SK-N-SH (cell line): ENCODE data around the gene PTGR3. TPM values are rescaled to one million over a fixed set of nuclear protein-coding genes. Genes with fewer than 3 reads are reported as not detected.

Source experiments
- CTCF ChIA-PET: fragments of 300-600, 350-600 bp; formaldehyde crosslinking; extraction: SDS; loops from one replicate; lab custom pipeline; 2021; lab: Yijun Ruan, JAX
- POLR2A ChIA-PET: fragments of 350-600 bp; sonication (Branson Sonifier 250); formaldehyde crosslinking; extraction: SDS; loops from one replicate; lab custom pipeline; 2020; ENCODE audit warnings: antibody characterized with exemption, inconsistent platforms; lab: Yijun Ruan, JAX
- DNase-seq: peaks from one replicate; pipeline ENCODE4 v3.0.0; 2012
- H2AFZ ChIP-seq: fragments of 200-600 bp; sonication (generic); 2 replicates; pipeline ENCODE4 v1.8.1; 2016; ENCODE audit warnings: antibody characterized with exemption, mild to moderate bottlenecking, low read depth
- H3F3A ChIP-seq: fragments of 200-600 bp; sonication (generic); replicated peaks from 2 replicates; pipeline ENCODE3; 2016; ENCODE audit warnings: antibody characterized with exemption, mild to moderate bottlenecking; ENCODE audit not compliant: insufficient read depth
- H3K27ac ChIP-seq, 2 experiments: fragments of 200-500 bp in 1 of 2; fragments of 200-600 bp in 1 of 2; sonication (Bioruptor generic) in 1 of 2; sonication (generic), shearing (Covaris generic) in 1 of 2; 2 replicates each; pipeline versions ENCODE4 v1.5.1 to v1.6.1; 2014 to 2016; ENCODE audit warnings: low read depth in 2 of 2, inconsistent platforms in 1 of 2, low read length in 1 of 2, mild to moderate bottlenecking in 1 of 2, mixed read lengths in 1 of 2
- H3K27me3 ChIP-seq: fragments of 200-600 bp; sonication (generic), shearing (Covaris generic); 2 replicates; pipeline ENCODE4 v1.6.1; 2016; ENCODE audit warnings: mixed run types; ENCODE audit not compliant: insufficient read depth
- H3K36me3 ChIP-seq, 2 experiments: fragments of 200-500 bp in 1 of 2; fragments of 200-600 bp in 1 of 2; sonication (Bioruptor generic) in 1 of 2; sonication (generic) in 1 of 2; replicated peaks in 1 of 2; 2 replicates each; pipeline versions ENCODE3 to v1.5.1; 2014 to 2016; ENCODE audit warnings: low read length in 1 of 2, mild to moderate bottlenecking in 1 of 2; ENCODE audit not compliant: insufficient read depth in 2 of 2, control insufficient read depth in 1 of 2
- H3K4me1 ChIP-seq, 2 experiments: fragments of 200-500 bp in 1 of 2; fragments of 200-600 bp in 1 of 2; sonication (Bioruptor generic) in 1 of 2; sonication (generic), shearing (Covaris generic) in 1 of 2; 2 replicates each; pipeline versions ENCODE4 v1.5.1 to v1.6.1; 2014 to 2016; ENCODE audit warnings: low read depth in 1 of 2, low read length in 1 of 2, mixed run types in 1 of 2; ENCODE audit not compliant: insufficient read depth in 2 of 2, control insufficient read depth in 1 of 2
- H3K4me2 ChIP-seq: fragments of 200-600 bp; sonication (generic), shearing (Covaris generic); 2 replicates; pipeline ENCODE4 v1.6.1; 2017; ENCODE audit warnings: mixed run types
- H3K4me3 ChIP-seq, 2 experiments: fragments of 200-500 bp in 1 of 2; fragments of 200-600 bp in 1 of 2; sonication (Bioruptor generic) in 1 of 2; sonication (generic), shearing (Covaris generic) in 1 of 2; 2 replicates each; pipeline versions ENCODE4 v1.5.1 to v1.8.1; 2014 to 2016; ENCODE audit warnings: low read depth in 2 of 2, inconsistent platforms in 1 of 2, low read length in 1 of 2, mild to moderate bottlenecking in 1 of 2, mixed read lengths in 1 of 2, moderate library complexity in 1 of 2
- H3K79me2 ChIP-seq: fragments of 200-600 bp; sonication (generic); 2 replicates; pipeline ENCODE4 v1.8.1; 2017; ENCODE audit warnings: mild to moderate bottlenecking; ENCODE audit not compliant: insufficient read depth
- H3K9ac ChIP-seq: fragments of 200-600 bp; sonication (generic); 2 replicates; pipeline ENCODE4 v1.6.1; 2017; ENCODE audit warnings: mixed run types
- H3K9me2 ChIP-seq: fragments of 200-600 bp; sonication (generic); 2 replicates; pipeline ENCODE4 v1.6.1; 2017; ENCODE audit warnings: mixed run types
- H3K9me3 ChIP-seq: fragments of 200-600 bp; sonication (generic); 2 replicates; pipeline ENCODE4 v1.6.1; 2017; ENCODE audit warnings: mixed run types, mild to moderate bottlenecking, moderate library complexity
- H4K20me1 ChIP-seq: fragments of 200-600 bp; sonication (generic); 2 replicates; pipeline ENCODE4 v1.6.1; 2017; ENCODE audit warnings: mild to moderate bottlenecking, mixed run types; ENCODE audit not compliant: insufficient read depth
- CTCF ChIP-seq: fragments of 200-600 bp; sonication (generic); IDR thresholded peaks from 2 replicates; pipeline ENCODE4 v1.6.1; 2017; ENCODE audit warnings: antibody characterized with exemption, mild to moderate bottlenecking, moderate library complexity
- EZH2phosphoT487 ChIP-seq: fragments of 200-600 bp; sonication (generic); IDR thresholded peaks from 2 replicates; pipeline ENCODE4 v1.6.1; 2017; ENCODE audit warnings: low read depth, mixed run types, mild to moderate bottlenecking, antibody characterized with exemption, moderate library complexity, borderline replicate concordance
- FOXM1 ChIP-seq: IDR thresholded peaks from 2 replicates; pipeline ENCODE4 v1.4.0; 2012; ENCODE audit warnings: low read depth, mild to moderate bottlenecking
- GATA2 ChIP-seq: sonication (generic); formaldehyde crosslinking; IDR thresholded peaks from 2 replicates; pipeline ENCODE4 v1.5.0; 2020; ENCODE audit warnings: mild to moderate bottlenecking, missing genetic modification reagents
- JUND ChIP-seq: IDR thresholded peaks from 2 replicates; pipeline ENCODE4 v1.4.0; 2012
- MEF2A ChIP-seq: IDR thresholded peaks from 2 replicates; pipeline ENCODE4 v1.4.0; 2012; ENCODE audit warnings: low read depth, borderline replicate concordance
- POLR2AphosphoS5 ChIP-seq: IDR thresholded peaks from 2 replicates; pipeline ENCODE4 v1.6.1; 2012; ENCODE audit warnings: low read depth, low read length
- RAD21 ChIP-seq: IDR thresholded peaks from 2 replicates; pipeline ENCODE4 v1.6.1; 2012; ENCODE audit warnings: mild to moderate bottlenecking, low read length
- RCOR1 ChIP-seq: fragments of 150-350 bp; IDR thresholded peaks from 2 replicates; pipeline ENCODE4 v1.6.1; 2017; ENCODE audit warnings: antibody characterized with exemption, low read length
- RXRA ChIP-seq: IDR thresholded peaks from 2 replicates; pipeline ENCODE4 v1.4.0; 2012; ENCODE audit warnings: low read depth, mild to moderate bottlenecking, borderline replicate concordance
- SIN3A ChIP-seq: IDR thresholded peaks from 2 replicates; pipeline ENCODE4 v1.6.1; 2012; ENCODE audit warnings: low read depth, mild to moderate bottlenecking, low read length, moderate library complexity, borderline replicate concordance
- SMC3 ChIP-seq: IDR thresholded peaks from 2 replicates; pipeline ENCODE4 v1.6.1; 2012; ENCODE audit warnings: low read depth, low read length, improper control_type of control experiment
- TAF1 ChIP-seq: IDR thresholded peaks from 2 replicates; pipeline ENCODE4 v1.6.1; 2012; ENCODE audit warnings: low read depth, mild to moderate bottlenecking, low read length, moderate library complexity, borderline replicate concordance
- TCF12 ChIP-seq: IDR thresholded peaks from 2 replicates; pipeline ENCODE4 v1.4.0; 2012
- WGBS: methylation state at CpG from one replicate; pipeline ENCODE4 v1.1.6; 2017; ENCODE audit warnings: low lambda C conversion rate; 5-methylcytosine and 5-hydroxymethylcytosine counted together
- polyA plus RNA-seq, 3 experiments: library from polyadenylated mRNA; depleted of rRNA; stranded (reverse); fragments of >200 nt; gene quantifications; 2 replicates each; pipeline ENCODE4 v1.2.3, GENCODE V29; 2012
- TF ChIP-seq, protein P1 (sequence below): fragments of 150-350 bp; IDR thresholded peaks from 2 replicates; pipeline ENCODE4 v1.6.1; 2017; ENCODE audit warnings: antibody characterized with exemption, low read length, low read depth, borderline replicate concordance
- TF ChIP-seq, protein P2 (sequence below): IDR thresholded peaks from 2 replicates; pipeline ENCODE4 v1.4.0; 2012; ENCODE audit warnings: low read depth
- TF ChIP-seq, protein P3 (sequence below): IDR thresholded peaks from 2 replicates; pipeline ENCODE4 v1.6.1; 2012; ENCODE audit warnings: mild to moderate bottlenecking, low read depth, low read length, moderate library complexity

The PTGR3 gene
- polyA plus RNA-seq, 1 of the 3 experiments (the other 2 are of a cell fraction): 20.7 TPM

DNA sequence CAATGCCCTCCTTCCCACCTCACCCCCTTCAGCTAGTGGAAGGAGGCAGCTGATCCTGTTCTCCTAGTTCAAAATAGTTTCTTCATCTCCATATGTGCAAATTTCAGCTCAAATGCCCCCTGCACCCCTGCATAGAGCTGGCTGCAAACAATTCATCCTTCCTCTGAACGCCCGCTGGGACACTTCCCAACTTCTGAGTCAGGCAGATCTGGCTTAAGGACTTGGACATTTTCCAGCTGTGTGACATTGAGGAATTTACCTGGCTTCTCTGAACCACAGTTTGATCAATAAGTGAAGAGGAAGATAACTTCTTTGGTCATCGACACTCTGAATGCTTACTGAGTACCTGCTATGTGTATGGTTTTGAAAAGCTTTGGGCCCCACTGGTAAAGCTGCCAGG, 23.5 kb downstream of the PTGR3 start:
- Histone ChIP-seq H3K9me3 (no peaks in the 10 kb centered on the region), H2AFZ (no peak overlapping the region), H3F3A (no peaks in the 10 kb centered on the region), H3K9me2 (no peaks in the 10 kb centered on the region), H3K4me2 (no peak overlapping the region), H4K20me1 (no peaks in the 10 kb centered on the region), H3K36me3 (no peaks in the 10 kb centered on the region), H3K4me1 (peaks cover 0 to 5% of the 10 kb centered on the region in 2 experiments; a peak in 1 of 4 replicates), H3K27ac (no peak overlapping the region), H3K9ac (no peak overlapping the region), H3K27me3 (no peaks in the 10 kb centered on the region), H3K79me2 (no peaks in the 10 kb centered on the region), H3K4me3 (no peak overlapping the region)
- DNase-seq: no peak
- ChIA-PET POLR2A (no interaction called here), CTCF (no interaction called here)
- TF ChIP-seq, protein P1, sequence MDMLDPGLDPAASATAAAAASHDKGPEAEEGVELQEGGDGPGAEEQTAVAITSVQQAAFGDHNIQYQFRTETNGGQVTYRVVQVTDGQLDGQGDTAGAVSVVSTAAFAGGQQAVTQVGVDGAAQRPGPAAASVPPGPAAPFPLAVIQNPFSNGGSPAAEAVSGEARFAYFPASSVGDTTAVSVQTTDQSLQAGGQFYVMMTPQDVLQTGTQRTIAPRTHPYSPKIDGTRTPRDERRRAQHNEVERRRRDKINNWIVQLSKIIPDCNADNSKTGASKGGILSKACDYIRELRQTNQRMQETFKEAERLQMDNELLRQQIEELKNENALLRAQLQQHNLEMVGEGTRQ: no peak
- TF ChIP-seq FOXM1: no peak
- TF ChIP-seq RXRA: no peak
- no peak for TF ChIP-seq JUND
- TF ChIP-seq EZH2phosphoT487: no peak
- TF ChIP-seq, protein P2, sequence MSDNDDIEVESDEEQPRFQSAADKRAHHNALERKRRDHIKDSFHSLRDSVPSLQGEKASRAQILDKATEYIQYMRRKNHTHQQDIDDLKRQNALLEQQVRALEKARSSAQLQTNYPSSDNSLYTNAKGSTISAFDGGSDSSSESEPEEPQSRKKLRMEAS: no peak
- TF ChIP-seq SIN3A: no peak
- no peak for TF ChIP-seq CTCF
- TF ChIP-seq MEF2A: no peak
- TF ChIP-seq, protein P3, sequence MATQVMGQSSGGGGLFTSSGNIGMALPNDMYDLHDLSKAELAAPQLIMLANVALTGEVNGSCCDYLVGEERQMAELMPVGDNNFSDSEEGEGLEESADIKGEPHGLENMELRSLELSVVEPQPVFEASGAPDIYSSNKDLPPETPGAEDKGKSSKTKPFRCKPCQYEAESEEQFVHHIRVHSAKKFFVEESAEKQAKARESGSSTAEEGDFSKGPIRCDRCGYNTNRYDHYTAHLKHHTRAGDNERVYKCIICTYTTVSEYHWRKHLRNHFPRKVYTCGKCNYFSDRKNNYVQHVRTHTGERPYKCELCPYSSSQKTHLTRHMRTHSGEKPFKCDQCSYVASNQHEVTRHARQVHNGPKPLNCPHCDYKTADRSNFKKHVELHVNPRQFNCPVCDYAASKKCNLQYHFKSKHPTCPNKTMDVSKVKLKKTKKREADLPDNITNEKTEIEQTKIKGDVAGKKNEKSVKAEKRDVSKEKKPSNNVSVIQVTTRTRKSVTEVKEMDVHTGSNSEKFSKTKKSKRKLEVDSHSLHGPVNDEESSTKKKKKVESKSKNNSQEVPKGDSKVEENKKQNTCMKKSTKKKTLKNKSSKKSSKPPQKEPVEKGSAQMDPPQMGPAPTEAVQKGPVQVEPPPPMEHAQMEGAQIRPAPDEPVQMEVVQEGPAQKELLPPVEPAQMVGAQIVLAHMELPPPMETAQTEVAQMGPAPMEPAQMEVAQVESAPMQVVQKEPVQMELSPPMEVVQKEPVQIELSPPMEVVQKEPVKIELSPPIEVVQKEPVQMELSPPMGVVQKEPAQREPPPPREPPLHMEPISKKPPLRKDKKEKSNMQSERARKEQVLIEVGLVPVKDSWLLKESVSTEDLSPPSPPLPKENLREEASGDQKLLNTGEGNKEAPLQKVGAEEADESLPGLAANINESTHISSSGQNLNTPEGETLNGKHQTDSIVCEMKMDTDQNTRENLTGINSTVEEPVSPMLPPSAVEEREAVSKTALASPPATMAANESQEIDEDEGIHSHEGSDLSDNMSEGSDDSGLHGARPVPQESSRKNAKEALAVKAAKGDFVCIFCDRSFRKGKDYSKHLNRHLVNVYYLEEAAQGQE: no peak
- TF ChIP-seq RCOR1: no peak
- no peak for TF ChIP-seq GATA2 (CRISPR knock-in tag)
- TF ChIP-seq POLR2AphosphoS5: no peak
- no peak for TF ChIP-seq TCF12
- no peak for TF ChIP-seq RAD21
- no peak for TF ChIP-seq SMC3
- TF ChIP-seq TAF1: no peak
- WGBS: 84% methylated on average over 2 of the region's 3 CpGs
